HepG2 (cell line): ENCODE measurements around the gene S100A13. TPM values are rescaled to one million over a fixed set of nuclear protein-coding genes. Genes with fewer than 3 reads are reported as not detected.

ENCODE experiments used
- ATF1 ChIP-seq: IDR thresholded peaks from 2 replicates; pipeline ENCODE4 v1.6.1; 2016; ENCODE audit warnings: mild to moderate bottlenecking, control low read depth
- CAMTA2 ChIP-seq: sonication (generic); formaldehyde crosslinking; IDR thresholded peaks from 2 replicates; pipeline ENCODE4 v1.4.0; 2020; ENCODE audit warnings: mild to moderate bottlenecking, missing genetic modification reagents, borderline replicate concordance
- CEBPZ ChIP-seq: IDR thresholded peaks from 2 replicates; pipeline ENCODE4 v1.6.1; 2012; ENCODE audit warnings: low read length, improper control_type of control experiment
- ISL2 ChIP-seq: sonication (generic); formaldehyde crosslinking; IDR thresholded peaks from 2 replicates; pipeline ENCODE4 v1.5.0; 2020; ENCODE audit warnings: missing genetic modification reagents
- KDM5B ChIP-seq: sonication (generic); formaldehyde crosslinking; IDR thresholded peaks from 2 replicates; pipeline ENCODE4 v1.4.0; 2020; ENCODE audit warnings: missing genetic modification reagents, mild to moderate bottlenecking, borderline replicate concordance
- NBN ChIP-seq: fragments of 450-650 bp; conservative IDR thresholded peaks from 2 replicates; pipeline ENCODE4 v1.6.1; 2017
- NFYB ChIP-seq: sonication (generic); formaldehyde crosslinking; IDR thresholded peaks from 2 replicates; pipeline ENCODE4 v1.4.0; 2020; ENCODE audit warnings: missing genetic modification reagents
- NRL ChIP-seq: sonication (generic); formaldehyde crosslinking; IDR thresholded peaks from 2 replicates; pipeline ENCODE4 v1.5.0; 2020; ENCODE audit warnings: missing genetic modification reagents, mild to moderate bottlenecking, moderate library complexity, borderline replicate concordance
- RFX5 ChIP-seq: IDR thresholded peaks from 2 replicates; pipeline ENCODE4 v1.6.1; 2011; ENCODE audit warnings: low read depth, low read length, improper control_type of control experiment
- SMAD1 ChIP-seq: sonication (generic); formaldehyde crosslinking; IDR thresholded peaks from 2 replicates; pipeline ENCODE4 v1.4.0; 2020; ENCODE audit warnings: missing genetic modification reagents, low read depth, mild to moderate bottlenecking, borderline replicate concordance
- SP2 ChIP-seq: sonication (generic); formaldehyde crosslinking; IDR thresholded peaks from 2 replicates; pipeline ENCODE4 v1.5.1; 2020; ENCODE audit warnings: mild to moderate bottlenecking, missing genetic modification reagents
- TRIM22 ChIP-seq: fragments of 450-650 bp; IDR thresholded peaks from 2 replicates; pipeline ENCODE4 v1.6.1; 2017
- ZBTB43 ChIP-seq: sonication (generic); formaldehyde crosslinking; conservative IDR thresholded peaks from 2 replicates; pipeline ENCODE4 v1.4.0; 2020; ENCODE audit warnings: missing genetic modification reagents
- ZNF232 ChIP-seq: sonication (generic); formaldehyde crosslinking; IDR thresholded peaks from 2 replicates; pipeline ENCODE4 v1.4.0; 2020; ENCODE audit warnings: missing genetic modification reagents, borderline replicate concordance
- ZNF281 ChIP-seq: sonication (generic); formaldehyde crosslinking; IDR thresholded peaks from 2 replicates; pipeline ENCODE4 v1.4.0; 2020; ENCODE audit warnings: missing genetic modification reagents, borderline replicate concordance
- ZNF616 ChIP-seq: sonication (generic); formaldehyde crosslinking; IDR thresholded peaks from 2 replicates; pipeline ENCODE4 v1.5.0; 2020; ENCODE audit warnings: low read depth, mild to moderate bottlenecking, missing genetic modification reagents
- ZNF776 ChIP-seq: sonication (generic); formaldehyde crosslinking; IDR thresholded peaks from 2 replicates; pipeline ENCODE4 v1.4.0; 2020; ENCODE audit warnings: mild to moderate bottlenecking, missing genetic modification reagents
- ZXDC ChIP-seq: sonication (generic); formaldehyde crosslinking; IDR thresholded peaks from 2 replicates; pipeline ENCODE4 v1.5.0; 2020; ENCODE audit warnings: mild to moderate bottlenecking, missing genetic modification reagents
- polyA plus RNA-seq, 8 experiments: library from polyadenylated mRNA; depleted of rRNA in 3 of 8; stranded (reverse) in 7 of 8; unstranded in 1 of 8; fragments of >200 nt; fragmentation: Illumina TruSeq in 4 of 8; extraction: Trizol in 4 of 8; gene quantifications; 2 replicates each; pipeline versions ENCODE4 v1.2.1 to v1.2.3, GENCODE V29; 2011 to 2016; ENCODE audit warnings: low read depth in 4 of 8, missing spikeins in 1 of 8, mixed read lengths in 1 of 8; ENCODE audit not compliant: insufficient read depth in 1 of 8
- total RNA-seq, 5 experiments: library from RNA; depleted of rRNA; stranded (reverse); fragments of >200 nt; fragmentation: Illumina TruSeq; extraction: Trizol; gene quantifications; 2 replicates each; pipeline ENCODE4 v1.2.3, GENCODE V29; 2016; ENCODE audit warnings: low read depth in 1 of 5

Gene S100A13
- total and polyA plus RNA-seq, 2 of the 13 experiments (the other 11 are each of a cell fraction or from before 2014, with no cell fraction given) = 89.5 to 172 TPM

GRCh38 chr1:153628638-153629342 is 1.5 kb upstream of the S100A13 start (continued):
- TF ChIP-seq ZXDC (CRISPR knock-in tag) (no peak), SP2 (no peak), ATF1 (CRISPR knock-in tag) (no peak), NRL (CRISPR knock-in tag) (0 out of 2 replicates have a peak, but pooled peaks have one; percentile 7), NFYB (no peak), CEBPZ (no peak), TRIM22 (no peak), ZNF616 (no peak), ZNF776 (CRISPR knock-in tag) (no peak), KDM5B (CRISPR knock-in tag) (no peak), RFX5 (no peak), ZNF232 (no peak), SMAD1 (no peak), ZNF281 (CRISPR knock-in tag) (no peak), ISL2 (no peak; the same call in 1 of the 2 replicates), CAMTA2 (CRISPR knock-in tag) (no peak), ZBTB43 (no peak), NBN (no peak)
